Activated CD8-positive, alpha-beta memory T cell treated with anti-CD3 and anti-CD28 coated beads, Interleukin-2, amount 50 U/mL, for 4 hours (primary cell): Measurements from ENCODE around the gene HSPG2.
"Not testable (repeated sequence)": the region's sequence is repeated elsewhere in the genome, so short reads cannot be mapped to it uniquely, and the experiment has no call there.

Experiments
- DNase-seq: peaks from one replicate; pipeline ENCODE4 v3.0.0-alpha.2; 2020

HSPG2 gene

DNA sequence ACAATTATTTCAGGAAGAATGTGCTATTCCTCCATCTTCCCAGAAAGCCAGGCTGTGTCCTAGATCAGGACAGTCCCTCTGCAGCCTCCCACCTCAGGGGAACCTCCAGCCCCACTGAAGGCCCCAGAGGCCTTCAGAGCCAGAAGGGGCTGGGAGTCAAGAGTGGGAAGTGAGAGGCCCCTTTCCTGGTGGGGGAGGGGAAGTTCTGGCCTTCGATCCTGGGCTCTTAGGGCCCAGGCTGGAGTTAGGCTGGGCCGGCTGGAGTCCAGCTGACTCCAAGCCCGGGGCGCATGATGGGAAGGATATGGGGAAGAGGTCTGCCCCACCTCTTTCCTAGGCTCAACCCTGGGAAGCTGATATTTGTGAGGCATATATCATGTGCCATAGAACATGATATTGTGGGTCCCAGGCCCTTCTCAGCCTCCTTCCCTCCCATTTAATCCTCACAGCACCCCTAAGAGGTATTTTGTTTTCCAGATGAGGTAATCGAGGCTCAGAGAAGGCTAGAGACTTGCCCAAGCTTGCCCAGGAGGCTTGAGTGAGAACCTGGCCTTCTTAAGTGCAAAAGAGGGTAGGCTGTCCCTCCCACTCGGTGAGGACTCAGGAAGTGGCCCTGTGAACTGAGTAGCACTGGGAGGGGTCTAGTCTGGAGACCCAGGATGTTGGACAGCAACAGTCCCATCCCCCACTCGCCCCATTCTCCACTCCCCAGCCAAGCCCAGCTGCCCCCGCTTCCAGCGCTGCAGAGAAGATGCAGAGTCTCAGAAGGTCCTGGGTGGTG is 18.6 kb upstream of the HSPG2 start:
- DNase-seq = no peak

DNA sequence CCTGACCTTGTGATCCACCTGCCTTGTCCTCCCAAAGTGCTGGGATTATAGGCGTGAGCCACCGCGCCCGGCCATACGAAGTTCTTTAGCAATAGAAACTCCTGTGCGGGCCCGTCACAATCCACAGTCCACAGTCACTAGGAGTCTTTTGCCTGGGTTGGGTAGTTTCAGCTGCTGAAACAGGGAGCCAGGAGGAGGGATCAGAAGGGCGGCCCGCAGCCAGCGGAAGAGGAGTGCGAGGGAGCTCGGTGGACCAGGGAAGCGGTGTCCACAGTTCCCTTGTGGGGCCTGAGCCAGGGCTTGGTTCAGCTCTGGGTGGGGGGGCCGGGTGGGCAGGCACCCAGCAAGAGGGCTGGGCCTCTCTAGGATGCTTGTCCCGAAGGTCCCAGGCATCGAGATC is 17.9 kb upstream of the HSPG2 start:
- DNase-seq = no peak

DNA sequence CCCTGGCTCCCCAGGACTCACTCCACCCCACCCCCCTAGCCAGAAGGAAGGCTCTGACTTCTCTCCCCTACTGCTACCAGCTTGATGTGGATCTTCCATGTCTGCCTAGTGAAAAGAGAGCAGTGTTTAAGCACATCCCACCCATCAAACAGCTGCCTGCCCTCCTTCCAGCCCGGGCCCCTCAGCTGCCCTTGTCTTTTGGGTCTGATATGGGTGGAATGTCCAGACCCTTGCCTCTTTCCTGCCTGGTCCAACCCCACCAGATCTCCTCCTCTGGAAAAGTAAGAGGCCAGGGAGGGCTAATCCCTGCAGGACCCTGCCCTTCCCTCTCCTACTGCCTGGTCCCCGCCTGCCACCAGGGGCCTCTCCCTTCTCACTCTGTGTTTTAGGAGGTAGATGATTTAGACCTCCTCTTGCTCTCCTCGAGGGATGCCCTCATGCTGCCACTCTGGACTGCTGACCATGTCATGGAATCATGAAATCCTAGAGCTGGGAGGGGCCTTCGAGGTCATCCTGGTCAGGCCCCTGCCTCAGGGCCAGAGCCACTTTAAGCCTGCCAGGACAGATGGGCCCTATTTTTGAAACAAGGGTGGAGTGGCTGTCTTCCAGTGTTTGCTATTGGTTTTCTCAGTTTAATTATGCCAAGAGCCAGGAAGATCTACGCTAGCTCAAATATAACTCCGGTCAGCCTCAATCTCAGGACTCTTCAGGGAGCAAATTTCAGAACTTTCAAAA is 15.8 kb upstream of the HSPG2 start:
- no peak for DNase-seq

DNA sequence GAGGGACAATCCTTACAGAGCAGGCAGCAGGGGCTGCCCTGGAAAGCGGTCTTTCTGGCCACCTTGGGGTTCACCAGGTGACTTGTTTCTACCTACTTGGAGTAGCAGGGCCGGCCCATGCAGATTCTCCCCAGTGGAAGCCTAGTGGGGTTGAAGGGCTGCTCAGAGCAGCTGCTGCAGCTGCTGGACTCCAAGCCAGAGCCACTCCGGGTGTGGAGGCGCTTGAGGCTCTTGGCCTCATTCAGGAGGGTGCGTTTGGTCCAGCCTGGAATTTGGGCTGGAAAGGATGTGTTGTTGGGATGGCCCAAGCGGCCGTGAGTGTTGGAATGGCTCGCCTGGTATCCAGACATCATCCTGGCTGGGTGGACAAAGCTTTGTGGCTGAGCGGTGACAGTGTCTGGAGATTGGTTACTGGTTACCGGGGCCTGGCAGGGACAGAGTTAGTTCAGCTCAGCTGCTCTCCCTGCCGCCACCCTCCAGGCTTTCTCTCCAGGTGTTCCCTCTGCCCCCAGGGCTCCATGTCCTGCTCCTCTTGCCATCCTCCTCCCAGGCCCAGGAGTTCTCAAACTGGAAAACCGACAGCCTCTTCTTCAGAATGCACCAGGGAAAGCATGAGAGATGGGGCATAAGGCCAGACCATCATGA is 14.2 kb upstream of the HSPG2 start:
- no peak for DNase-seq

DNA sequence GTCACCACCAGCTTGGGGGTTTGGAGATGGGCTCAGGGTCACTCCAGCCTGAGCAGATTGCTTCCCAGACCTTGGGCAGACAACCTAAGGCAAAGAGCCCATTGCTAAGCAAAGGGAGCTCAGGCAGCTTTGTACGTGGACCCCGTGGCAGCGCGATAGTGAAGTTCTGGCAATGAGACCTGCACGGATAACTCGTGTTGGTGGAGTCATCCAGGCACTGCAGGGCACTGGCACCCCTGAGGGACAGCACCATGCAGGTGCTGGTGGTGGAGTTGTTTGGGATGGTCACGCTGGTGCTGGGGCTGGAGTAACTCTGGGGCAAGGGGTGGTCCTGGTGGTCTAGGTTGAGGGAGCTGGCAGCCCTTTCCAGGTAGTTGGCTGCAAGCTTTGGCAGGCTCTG is 13.6 kb upstream of the HSPG2 start:
- DNase-seq = no peak

DNA sequence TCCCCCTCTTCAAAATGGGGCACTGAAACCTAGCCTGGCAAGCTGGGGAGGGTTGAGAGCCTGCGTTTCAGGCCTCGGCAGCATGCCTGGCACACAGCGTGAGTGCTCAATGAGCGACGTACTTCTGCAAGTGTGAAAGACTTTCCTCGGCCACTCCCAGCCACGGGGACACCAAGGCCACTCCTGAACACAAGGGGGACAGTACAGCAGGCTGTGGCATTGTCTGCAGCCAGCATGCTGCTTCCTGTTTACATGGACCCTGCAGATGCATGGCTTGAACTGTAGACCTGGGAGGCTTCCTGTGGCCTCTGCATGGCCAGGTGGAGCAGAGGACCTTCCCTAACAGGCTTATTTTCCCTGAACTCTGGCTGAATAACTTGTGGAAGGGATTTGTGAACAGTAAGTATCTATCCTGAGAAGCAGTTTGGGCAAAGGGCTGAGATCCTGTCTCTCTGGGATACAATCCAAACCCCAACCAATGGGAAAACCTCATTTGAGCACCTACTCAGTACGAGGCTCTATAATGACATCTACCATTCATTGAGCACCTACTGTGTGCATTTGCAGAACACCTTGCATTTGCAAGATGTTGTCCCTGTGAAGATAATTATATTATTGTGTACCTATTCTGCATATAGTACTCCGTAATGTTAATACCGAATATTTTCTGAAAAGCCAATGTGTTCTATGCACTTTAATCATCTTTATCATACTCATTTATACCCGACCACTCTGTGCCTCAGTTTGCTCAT is 9.9 kb upstream of the HSPG2 start:
- no peak for DNase-seq

DNA sequence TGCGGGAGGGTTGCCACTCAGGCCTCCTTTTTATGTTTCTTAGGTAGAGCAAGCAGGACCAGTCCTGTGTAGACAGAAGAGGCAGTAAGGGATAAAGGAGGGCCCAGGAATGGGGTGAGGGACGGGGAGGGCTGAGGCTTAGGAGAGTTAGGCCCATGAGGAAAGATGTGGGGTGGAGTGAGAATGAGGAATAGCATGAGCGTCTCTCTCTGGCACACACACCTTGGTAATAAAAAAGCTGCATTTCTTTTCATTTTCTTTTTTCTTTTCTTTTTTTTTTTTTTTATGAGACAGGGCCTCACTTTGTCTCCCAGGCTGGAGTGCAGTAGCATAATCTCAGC is 7.6 kb upstream of the HSPG2 start:
- DNase-seq = no peak

DNA sequence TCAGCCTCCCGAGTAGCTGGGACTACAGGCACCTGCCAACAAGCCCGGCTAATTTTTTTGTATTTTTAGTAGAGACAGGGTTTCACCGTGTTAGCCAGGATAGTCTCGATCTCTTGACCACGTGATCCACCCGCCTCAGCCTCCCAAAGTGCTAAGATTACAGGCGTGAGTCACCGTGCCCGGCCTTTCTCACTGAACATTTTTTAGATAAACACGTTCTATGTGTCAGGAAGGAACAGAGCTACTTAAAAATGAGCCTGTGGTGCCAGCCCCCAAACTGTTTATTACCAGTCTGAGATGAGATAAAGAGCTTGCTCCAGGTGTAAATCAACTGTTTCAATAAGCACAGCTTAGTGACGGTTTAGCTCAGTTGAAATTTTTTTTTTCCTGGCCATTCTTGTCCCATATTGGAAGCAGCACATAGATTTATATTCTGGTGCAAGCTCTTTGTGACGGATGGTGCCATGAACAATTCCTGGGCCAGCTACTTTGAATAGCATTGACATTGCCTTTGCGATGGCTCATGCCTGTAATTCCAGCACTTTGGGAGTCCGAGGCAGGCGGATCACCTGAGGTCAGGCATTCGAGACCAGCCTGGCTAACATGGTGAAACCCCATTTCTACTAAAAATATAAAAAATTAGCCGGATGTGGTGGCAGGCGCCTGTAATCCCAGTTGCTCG is 6.0 kb upstream of the HSPG2 start:
- not testable (repeated sequence) for DNase-seq

DNA sequence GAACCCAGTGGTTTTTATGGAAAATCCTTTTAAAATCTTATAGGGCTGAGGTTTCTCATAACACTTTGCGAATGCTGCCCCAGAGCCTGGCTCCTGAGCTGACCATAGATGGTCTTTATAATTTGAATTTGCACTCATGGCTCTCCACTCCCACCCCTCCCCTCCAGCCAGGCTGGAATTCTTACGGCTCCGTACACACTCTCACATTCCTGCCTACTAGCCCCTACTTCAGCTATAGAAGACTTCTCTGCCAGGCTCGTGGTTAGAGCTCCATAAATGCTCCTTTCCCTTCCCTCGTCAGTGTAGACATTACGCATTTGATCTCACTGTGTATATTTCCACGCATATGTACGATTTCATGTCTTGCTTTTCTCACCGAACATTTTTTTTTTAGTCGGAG is 5.4 kb upstream of the HSPG2 start:
- no peak for DNase-seq

DNA sequence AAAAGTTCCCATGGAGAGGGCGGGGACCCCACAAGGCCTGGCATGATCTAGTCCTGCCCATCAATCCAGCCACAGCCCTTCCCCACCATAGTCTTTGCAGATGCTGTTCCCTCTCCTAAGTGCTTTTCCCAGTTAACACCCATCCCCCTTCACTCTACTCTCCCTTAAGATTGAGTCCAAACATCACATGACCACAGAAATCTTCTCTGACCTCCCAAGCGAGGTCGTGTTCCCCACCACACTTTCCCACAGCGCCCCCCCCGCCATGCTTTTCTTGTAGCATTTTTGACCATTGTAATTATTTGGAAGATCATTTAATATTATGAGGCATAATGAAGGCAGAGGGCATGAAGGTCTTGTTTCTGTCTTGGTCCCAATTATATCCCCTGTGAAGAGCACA is 4.3 kb upstream of the HSPG2 start:
- no peak for DNase-seq

DNA sequence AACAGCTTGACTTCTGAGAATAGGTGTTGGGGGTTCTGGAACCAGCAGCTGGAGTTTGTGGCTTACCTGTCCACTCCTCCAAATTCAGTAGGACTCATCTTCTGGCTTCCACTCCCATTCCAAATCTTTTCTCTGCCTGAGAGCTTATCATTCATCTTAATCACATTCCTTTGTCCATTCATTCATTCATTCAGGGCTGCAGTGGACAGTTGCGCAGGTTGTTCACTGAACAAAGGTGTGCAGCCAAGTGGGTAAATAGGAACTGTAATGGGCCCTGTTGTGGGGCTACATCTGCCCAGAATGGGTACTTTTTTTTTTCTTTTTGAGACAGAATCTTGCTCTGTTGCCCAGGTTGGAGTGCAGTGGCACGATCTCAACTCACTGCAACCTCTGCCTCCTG is 3.4 kb upstream of the HSPG2 start:
- no peak for DNase-seq

DNA sequence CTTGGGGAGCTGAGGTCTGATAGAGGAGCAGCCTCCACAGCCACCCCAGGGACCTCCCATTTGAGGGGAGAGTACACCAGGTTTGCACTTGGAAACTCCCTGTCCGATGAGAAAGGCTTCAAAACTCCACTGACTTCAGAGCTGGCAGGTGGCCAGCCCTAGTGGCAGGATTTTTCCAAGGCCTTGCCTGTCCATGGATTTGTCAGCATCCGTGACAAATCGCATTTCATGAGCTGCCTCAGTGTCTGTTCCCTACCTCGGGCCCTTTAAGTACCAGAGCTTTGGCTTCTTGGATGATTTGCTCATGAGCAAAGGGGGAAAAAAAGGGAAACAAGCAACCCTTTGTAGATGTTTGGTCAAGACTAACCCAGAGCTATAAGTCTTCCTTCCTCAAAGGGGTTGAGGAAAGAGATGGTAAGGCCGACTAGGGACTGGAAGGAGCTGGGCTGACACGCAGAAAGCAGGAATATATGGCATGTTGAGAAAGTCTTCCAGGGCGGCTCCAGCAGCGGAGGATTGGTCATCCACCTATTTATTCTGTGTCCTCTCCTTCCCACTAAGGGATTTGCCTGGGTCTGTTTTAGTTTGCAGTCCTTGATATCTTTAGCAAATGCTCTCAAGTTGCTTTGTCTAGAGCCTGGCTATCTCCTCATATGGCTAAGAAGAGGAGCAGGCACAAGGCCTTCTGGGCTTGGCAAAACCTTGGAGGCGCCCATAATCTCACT is 2.7 kb upstream of the HSPG2 start:
- no peak for DNase-seq

DNA sequence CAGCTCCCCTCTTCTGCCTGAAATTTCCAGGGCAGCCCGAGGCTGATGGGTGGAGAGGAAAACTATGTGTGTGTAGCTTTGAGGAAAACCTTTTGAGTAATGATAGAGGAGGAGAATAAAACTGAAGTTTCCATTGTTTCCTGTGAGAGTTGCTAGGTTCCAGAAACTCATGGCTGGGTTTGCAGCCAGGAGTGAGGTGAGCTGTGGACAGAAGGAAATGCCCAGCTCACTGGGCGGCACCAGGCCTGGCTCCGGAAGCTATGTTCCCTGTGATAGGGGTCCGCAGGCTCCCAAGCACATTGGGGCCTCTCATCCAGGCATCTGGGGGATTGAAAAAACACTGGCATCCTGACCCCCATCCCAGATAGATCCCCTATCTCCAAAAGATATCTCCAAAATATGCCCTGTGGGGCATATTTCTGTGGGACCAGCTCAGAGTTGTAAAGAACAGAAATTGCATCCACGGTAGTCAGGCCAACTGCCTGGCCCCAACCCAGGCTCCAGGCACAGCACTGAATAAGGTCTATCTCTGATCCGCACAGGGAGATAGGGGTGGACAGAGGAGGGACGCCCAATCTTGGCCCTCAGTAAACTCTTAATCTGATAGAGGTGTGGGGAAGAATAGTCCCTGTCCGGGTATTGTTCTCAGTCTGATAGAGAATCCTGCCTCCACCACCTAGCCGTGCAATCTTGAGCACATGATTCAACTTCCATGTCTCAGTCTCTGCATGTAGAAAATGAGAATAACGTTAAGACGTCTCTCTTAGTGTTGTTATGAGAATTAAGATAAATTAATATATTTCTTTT is 1.8 kb upstream of the HSPG2 start:
- no peak for DNase-seq

DNA sequence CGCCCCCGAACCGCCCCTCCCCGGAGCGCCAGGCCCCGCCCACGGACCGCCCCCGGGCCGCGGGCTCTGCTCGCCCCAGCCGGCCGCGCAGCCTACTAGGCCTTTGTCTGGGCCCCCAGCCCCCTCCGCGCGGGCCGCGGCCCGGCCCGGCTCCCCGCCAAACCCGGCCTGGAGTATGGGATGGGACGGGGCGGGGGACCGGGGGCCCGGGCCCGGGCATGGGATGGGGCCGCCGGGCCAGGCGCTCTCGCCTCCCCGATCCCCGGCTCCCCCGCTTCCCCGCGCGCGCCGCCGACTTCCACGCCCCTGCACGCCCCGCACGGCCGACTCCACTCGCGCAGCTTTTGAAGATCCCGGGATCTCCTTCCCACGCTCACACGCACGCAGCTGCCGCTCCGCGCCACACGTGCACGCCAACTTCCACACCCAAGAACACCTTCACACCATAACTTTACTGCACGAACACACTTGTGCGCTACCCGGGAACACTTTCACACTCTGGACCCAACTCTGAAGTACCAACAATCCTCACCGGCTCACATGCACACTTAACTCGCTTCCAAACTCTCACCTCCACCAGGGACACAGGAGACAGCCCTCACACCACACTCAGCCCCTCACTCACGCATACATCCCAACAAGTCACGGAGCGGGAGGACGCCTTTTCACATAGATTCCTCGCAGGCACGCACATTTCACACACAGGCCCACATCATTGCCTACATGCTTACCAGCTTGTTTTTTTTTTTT is 437 bp upstream of the HSPG2 start:
- DNase-seq = peak; percentile 66

DNA sequence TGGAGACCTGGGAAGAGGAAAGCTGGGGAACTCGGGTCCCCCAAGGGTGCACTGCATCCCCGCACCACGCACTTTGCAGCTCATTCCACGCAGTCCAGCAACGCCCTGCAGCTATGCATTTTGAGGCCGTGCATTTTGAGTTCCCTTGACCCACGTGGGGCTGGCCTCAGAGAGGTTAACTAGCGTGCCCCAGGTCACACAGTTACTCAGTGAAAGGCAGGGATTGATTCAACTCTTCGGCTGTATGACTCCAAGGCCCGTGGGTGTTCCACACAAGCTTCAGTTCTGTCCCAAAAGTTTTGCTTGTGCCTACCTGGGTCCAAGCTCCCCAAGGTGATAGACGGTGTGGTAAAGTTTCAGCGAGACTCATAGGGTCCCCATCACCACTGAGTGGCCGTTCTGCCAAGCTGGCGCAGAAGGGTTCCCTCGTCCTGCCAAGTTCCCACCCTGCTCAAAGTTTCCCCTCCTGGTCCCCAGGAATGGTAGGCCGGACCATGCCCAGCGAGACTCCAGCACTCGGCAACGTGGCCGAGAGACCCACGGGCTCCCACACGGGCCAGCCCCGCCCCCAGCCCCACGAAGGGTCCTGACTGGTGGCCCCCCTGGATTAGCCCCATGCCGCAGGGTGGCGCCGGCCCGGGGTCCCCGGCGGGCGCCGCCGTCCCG is 611 bp downstream of the HSPG2 start:
- no peak for DNase-seq

DNA sequence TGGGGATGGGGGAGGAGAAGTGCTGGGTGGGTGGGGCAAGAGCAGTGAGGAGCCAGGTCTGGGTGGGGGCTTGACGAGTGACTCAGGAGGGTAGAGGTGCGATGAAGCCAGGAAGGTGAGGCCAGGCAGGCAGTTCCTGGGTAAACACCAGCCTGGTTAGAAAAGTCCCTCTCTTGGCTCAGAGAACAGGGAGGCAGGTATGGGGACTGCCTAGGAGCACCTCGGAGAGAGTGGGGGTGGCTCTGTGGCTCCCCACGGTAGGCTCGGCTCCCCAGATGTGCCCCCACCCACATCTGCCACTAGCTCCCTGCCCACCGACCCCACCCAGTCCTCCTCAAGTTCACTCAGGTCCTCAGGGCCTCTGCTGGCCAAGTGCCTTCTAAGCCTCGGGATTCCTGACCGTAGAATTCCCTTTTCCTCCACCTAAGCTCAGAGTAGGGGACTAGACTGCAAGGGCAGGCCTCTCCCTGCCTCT is 1.2 kb downstream of the HSPG2 start:
- DNase-seq = no peak

DNA sequence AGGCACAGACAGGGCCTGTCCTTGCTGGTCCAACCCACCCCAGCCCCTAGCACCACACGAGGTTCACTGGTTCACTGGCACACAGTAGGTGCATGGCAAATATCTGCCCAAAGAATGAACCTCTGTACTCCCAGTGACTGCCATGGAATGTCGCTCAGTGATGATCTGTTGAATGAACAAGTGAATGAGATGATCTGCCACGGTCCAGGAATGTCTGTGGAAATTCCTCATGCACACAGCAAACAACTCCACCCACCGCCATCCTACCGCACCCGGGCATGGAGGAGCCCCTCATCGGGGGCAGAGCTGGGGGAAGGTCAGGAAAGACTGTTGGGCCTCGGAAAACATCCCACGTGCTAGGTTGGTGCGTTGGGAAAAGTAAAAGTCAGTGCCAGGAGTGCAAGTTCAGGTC is 1.7 kb downstream of the HSPG2 start:
- no peak for DNase-seq

DNA sequence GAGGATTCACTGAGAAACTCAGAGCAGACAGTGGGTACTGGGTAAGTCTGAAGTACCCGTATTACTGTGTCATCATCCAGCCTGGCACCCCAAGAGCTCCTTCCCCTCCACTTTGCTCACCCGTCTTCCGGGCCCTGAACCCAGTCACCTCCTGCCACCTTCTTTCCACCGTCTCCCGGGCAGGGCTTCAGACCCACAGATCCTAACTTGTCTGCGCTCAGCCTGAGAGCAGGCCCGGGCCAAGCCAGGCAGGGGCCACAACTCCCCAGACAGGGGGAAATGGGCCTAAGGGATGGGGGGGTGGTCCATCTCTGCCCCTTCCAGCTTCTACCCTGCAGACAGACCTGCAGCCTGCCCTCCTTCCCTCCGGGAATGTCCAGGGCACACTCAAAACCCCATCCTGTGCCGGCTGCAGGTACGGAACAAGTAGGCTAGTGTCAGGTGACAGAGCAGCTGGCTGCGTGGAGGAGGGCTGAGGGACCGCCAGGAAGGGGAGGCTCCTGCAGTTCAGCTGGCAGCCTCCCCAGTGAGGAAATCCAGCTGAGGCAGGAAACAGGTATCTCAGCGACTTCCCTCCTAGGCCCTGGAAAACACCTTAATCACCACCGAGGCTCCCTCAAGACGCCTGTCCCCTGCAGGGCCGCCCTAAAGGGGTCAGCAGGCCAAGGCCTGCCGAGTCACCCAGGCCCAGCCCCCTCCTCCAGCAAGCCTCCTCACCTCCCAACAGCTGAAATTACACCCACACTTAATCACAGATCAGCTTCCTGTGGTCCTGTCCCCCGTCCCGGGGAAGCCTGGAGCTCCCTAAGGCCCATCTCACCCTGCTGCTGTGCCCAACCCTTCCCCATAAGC is 3.5 kb downstream of the HSPG2 start:
- no peak for DNase-seq

DNA sequence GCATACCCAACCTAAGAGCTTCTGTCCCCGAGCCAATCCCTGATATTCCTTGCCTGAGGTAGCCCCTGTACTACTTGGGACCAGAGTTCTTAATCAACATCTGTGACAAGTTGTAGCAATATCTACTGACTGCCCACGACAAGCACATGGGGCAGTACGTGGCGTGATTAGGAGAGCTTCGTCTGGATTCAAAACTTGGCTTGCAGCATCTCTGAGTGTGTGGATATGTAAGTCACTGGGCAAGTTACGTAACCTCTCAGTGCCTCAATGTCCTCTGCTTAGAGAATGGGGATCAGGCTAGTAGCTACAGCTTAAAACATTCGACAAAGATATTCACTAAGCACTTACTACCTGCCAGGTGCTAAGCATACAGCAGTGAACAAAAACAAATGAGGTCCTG is 5.0 kb downstream of the HSPG2 start:
- no peak for DNase-seq
